ENCODE results near the gene AGAP1.

Gene AGAP1

DNA sequence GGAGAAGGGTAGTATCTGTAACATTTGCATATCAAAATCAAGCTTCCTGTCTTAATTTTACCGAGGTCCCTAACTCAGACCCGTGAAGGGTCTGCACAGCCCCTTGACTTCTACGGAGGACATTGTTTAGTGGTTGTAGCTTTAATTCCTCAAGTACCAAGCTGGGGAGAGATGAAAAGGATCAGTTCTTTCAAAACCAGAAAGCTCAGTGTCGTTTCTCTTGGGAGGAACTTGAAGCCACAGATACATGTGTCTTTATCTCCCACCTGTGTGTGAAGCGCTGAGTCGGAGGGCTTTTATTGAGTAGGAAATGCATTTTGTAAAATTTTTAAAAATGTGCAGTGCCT lies 410.7 kb downstream of the AGAP1 start:
- no peak for DNase-seq

GRCh38 chr2:235908826-235909225 lies 415.0 kb downstream of the AGAP1 start:
- DNase-seq, result no peak

DNA sequence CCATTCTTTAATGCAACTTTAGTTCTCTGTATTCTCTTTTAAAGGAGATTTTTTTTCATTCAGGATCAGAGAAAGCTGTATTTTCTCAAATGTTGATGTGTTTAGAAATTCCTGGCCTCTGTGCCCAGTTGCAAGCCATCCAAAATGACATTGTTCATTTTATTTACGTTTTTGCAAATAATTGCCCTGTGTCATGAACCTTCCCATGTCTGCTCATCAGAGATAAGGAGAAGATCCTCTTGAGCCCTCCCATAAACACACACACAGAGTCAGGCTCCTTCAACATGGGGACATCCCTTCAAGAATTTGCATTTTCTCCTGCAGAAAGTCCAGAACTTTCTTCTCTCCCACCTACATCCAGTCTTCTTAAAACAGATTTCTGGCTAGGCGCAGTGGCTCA lies 415.5 kb downstream of the AGAP1 start:
- DNase-seq, result no peak

GRCh38 chr2:235910067-235910466 lies 416.2 kb downstream of the AGAP1 start:
- no peak for DNase-seq

DNA sequence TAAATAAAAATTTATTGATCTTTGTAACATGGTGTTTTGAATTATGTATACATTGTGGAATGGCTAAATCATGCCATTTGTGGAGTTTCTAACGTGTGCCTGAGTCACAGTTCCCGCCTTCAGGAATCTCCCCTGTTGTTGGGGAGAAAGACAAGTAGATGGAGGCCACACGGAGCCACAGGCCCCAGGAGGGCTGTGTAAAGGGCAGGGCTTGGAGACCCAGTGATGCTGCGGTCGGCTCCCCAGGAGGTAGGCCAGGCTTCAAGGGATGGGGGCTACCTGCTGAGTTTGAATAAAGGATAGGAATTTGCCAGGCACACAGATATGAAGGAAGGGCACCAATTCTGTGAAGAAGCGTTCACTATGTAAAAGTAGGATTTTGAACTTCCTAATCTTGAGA lies 417.3 kb downstream of the AGAP1 start:
- DNase-seq, result no peak

- no peak for DNase-seq
Measured at GRCh38 chr2:235911633-235912233, 417.9 kb downstream of the AGAP1 start.

GRCh38 chr2:235914756-235915155 lies 420.9 kb downstream of the AGAP1 start:
- DNase-seq, result no peak

DNA sequence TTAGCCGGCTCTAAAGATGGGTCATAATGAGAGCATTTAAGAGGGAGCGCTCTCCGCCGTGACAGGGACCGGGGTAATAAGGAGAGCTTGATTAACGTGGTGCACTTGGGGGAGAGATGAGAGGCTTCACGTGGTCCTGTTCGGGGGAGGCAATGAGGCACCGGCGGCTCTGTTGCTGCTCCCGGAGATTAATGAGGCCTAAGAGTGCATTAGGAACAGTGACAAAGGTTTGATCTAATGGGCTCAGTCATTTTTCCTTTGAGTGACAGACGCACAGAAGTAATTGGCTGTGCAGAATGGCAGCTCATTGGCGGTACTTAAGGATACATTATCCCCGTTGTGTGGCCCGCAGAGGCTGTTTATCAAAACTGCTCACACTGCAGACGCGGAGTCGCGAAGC lies 423.7 kb downstream of the AGAP1 start:
- DNase-seq, result no peak

GRCh38 chr2:235918876-235919275 lies 425.0 kb downstream of the AGAP1 start:
- no peak for DNase-seq

DNA sequence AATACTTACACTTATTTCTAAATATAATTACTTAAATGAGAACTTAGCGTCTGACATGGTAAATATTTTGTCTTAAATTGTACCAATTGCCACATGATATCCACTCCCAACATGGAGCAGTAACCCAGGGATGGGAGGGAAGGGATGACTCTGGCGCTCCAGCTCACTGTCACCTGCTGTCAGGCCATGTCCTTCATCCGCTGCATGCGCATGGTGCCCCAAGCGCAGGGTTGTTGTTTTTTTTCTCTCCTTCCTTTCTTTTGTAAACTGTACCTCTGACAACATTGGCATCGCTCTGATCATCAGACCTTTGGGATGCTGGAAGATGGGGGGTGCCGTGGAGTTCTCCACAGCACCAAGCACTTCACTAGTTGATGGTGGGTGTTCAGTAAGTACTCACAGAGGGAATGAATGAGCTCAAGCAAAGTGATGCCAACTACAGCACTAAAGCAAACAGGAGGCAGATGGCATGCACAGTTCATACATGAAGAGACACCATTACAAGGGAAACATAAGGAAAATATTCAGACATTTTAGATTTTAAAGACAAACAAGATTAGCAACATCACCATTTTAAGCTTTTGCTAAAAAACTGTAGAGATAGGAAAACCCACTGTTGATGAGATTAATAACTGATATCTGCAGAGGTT lies 426.5 kb downstream of the AGAP1 start:
- DNase-seq, result no peak

DNA sequence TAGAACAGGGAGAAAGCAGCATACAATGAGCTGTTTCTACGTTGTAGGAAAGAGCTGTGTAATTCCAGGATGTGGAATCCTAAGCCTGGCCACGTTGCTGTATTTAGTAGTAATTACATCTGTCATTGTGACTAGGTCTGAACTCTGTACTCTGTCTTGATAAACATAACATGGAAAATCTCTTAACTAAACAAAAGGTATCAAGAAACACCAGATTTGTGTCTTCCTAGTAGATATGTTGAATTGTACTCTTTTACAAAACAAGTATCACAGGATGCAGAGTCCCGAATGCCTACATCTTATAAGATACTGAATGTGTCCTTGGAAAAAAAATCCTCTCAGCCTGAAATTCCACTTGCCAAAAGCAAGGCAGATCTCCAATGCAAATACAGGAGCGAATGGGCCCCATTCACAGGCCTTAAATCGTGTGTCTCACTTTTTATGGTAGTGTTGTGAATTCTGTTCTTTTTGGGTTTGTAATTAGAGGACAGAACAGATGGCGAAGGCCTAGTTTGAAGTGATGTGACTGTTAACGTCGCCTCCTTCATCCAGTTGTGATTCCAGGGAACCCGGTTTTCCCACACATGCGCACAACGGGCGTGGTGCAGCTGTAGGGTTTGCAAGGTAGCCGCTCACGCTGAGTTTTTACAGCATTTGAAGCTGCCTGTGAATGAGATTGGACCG lies 427.8 kb downstream of the AGAP1 start:
- DNase-seq, result no peak

DNA sequence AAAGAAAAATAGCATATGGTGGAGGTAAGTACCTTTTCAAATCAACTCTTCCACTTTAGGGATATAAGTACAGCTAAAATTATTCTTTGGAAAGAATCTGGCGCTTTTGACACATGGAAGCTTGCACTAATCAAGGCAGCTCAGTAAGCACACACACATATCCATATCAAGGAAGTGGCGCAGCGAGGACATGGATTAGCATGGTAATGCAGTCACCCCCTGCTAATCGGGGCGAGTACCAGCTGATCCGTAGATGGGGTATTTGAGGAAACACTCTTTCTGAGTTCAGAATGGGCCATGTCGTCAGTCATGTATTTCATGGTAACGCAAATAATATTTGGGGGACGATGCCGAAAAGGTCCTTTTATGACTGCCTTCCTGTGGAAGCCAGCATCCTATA lies 429.0 kb downstream of the AGAP1 start:
- DNase-seq, result no peak

- DNase-seq, result no peak
Measured at GRCh38 chr2:235923859-235924674, 430.2 kb downstream of the AGAP1 start.

DNA sequence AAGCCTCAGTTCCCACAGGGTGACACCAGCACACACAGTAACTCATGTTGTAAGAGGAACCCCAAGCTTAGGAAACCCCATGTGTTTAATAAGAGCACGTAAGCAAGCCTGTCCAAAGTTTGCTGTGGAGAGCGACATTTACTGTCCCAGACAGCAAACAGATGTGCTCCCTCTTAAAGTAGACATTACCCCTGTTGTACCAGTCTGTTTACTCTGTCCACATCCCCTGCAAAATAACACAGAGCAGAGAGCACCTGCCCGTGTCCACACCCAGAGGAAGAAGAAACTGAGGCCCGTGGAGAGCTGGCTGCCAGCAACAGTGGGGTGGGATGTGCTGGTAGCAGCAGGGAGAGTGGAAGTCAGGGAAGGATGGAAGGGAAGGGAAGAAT lies 430.8 kb downstream of the AGAP1 start:
- no peak for DNase-seq

- DNase-seq, result no peak
Measured at GRCh38 chr2:235925250-235925919, 431.5 kb downstream of the AGAP1 start.

- DNase-seq, result no peak
Measured at GRCh38 chr2:235926229-235926628, 432.4 kb downstream of the AGAP1 start.

DNA sequence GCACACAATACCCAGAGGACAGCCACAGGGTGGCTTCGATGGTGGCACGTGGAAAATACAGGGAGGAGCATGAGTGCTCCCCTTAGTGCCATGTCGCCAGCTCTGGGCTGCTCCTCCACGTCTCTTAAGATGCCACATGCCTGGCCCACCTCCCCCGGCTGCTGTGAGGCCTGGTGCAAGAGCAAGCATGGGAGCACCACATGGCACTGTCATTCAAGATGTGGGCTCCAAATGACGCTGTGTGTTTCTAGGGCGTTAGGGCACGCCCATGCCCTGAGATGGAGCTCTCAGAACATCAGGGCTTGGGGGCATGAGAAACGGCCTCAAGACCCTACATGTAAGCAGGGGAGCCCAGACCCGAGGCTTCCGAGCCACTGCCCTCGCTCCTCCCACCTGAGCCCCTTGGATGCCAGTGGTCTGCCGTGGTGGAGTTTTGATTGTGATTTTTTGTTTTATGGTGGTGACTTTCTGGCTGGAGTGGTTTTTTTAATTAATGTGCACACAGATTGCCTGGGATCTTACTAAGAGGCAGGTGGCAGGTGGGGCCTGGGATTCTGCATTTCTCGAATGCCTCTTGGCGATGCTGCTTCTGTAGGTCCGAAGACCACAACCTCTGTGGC lies 435.0 kb downstream of the AGAP1 start:
- no peak for DNase-seq

GRCh38 chr2:235930701-235931100 lies 436.9 kb downstream of the AGAP1 start:
- no peak for DNase-seq

GRCh38 chr2:235931676-235932075 lies 437.8 kb downstream of the AGAP1 start:
- DNase-seq, result no peak

DNA sequence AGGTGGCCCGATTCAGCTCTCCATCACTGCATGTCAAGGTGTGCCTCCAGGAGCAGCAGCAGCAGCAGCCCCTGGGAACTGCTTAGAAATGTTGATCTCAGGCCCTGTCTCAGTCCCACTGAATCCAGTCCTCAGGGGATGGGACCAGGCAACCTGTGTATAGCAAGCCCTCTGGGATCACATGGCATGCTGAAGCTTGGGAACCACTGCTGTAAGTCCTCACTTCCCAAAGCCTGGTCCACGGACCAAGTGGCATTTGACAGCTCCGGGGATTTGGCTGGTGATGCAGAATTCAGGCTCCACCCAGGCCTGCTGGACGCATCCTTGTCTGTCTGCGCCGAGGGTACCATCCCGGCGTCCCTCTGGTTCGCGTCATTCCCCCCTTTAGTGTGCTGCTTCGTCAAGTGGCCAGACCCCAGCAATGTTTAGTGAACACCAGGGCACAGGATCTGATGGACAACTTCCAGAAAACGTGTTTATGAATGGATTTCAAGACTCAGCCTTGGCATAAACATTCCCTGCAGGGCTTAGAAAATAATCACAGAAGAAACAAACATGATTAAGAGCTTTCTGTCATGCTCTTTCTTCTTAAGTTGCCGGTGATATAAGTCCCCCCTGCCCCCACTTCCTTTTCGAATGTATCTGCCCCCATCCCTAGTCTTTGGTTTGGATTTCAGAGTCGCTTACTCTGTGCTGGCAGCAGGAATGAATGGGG lies 440.4 kb downstream of the AGAP1 start:
- no peak for DNase-seq

GRCh38 chr2:235934774-235935484 lies 441.1 kb downstream of the AGAP1 start:
- DNase-seq, result no peak
